ENCODE data around the gene RTN4RL1. TPM values are rescaled to one million over a fixed set of nuclear protein-coding genes. Genes with fewer than 3 reads are reported as not detected.
"Not testable (repeated sequence)": the region's sequence is repeated elsewhere in the genome, so short reads cannot be mapped to it uniquely, and the experiment has no call there.

The RTN4RL1 gene
- total RNA-seq, 2 donors from 2014 or later, result 0.15 to 0.36 TPM

- DNase-seq (no peak), ATAC-seq (no peak)
- intact Hi-C loops (cut with DNase I, micrococcal nuclease), result no loop called here
These were observed 8.6 kb downstream of the RTN4RL1 start for GRCh38 chr17:2016494-2016893.

GRCh38 chr17:2015314-2015713, 9.8 kb downstream of the RTN4RL1 start:
- ATAC-seq (no peak), DNase-seq (no peak)
- intact Hi-C loops (cut with DNase I, micrococcal nuclease), result no loop called here

GRCh38 chr17:2013994-2014317, 11.2 kb downstream of the RTN4RL1 start:
- DNase-seq, result no peak
- intact Hi-C loops (cut with DNase I, micrococcal nuclease), result no loop called here
- ATAC-seq, result no peak

GRCh38 chr17:2013220-2013993, 11.7 kb downstream of the RTN4RL1 start:
- intact Hi-C loops (cut with DNase I, micrococcal nuclease); ATAC-seq; DNase-seq: not testable (repeated sequence)

GRCh38 chr17:2012499-2012898, 12.6 kb downstream of the RTN4RL1 start:
- no peak for DNase-seq
- ATAC-seq, result no peak
- intact Hi-C loops (cut with DNase I, micrococcal nuclease), result no loop called here

- ATAC-seq (peak; percentile 24), DNase-seq (no peak)
- intact Hi-C loops (cut with DNase I, micrococcal nuclease), result no loop called here
These were observed 13.4 kb downstream of the RTN4RL1 start for GRCh38 chr17:2011411-2012371.

- intact Hi-C loops (cut with DNase I, micrococcal nuclease), result no loop called here
- no peak for DNase-seq
- ATAC-seq, result no peak
These were observed 15.4 kb downstream of the RTN4RL1 start for GRCh38 chr17:2009737-2010136.

- DNase-seq, result peak in 1 of 2 donors; percentile 41
- intact Hi-C loops (cut with DNase I, micrococcal nuclease), result no loop called here
- peak; percentile 98 for ATAC-seq
These were observed 16.6 kb downstream of the RTN4RL1 start for GRCh38 chr17:2008332-2009126.

- ATAC-seq (no peak), DNase-seq (no peak)
These were observed 20.6 kb downstream of the RTN4RL1 start for GRCh38 chr17:2004435-2004952.

GRCh38 chr17:2003525-2003924, 21.6 kb downstream of the RTN4RL1 start:
- intact Hi-C loops (cut with DNase I, micrococcal nuclease), result no loop called here
- ATAC-seq (no peak), DNase-seq (no peak)

More at GRCh38 chr17:2004435-2004952, 20.6 kb downstream of the RTN4RL1 start:
- intact Hi-C loops (cut with DNase I, micrococcal nuclease), result no loop called here

GRCh38 chr17:2002767-2003329, 22.3 kb downstream of the RTN4RL1 start:
- intact Hi-C loops (cut with DNase I, micrococcal nuclease), result no loop called here
- DNase-seq (no peak), ATAC-seq (no peak)

GRCh38 chr17:1999557-2000251, 25.4 kb downstream of the RTN4RL1 start:
- intact Hi-C loops (cut with DNase I, micrococcal nuclease), result no loop called here
- DNase-seq (peak; percentile 63 to 69), ATAC-seq (peak; percentile 79)

GRCh38 chr17:1997927-1998742, 27.0 kb downstream of the RTN4RL1 start:
- DNase-seq, result peak; percentile 63 to 88
- intact Hi-C loops (cut with DNase I, micrococcal nuclease), result no loop called here
- peak; percentile 82 for ATAC-seq

GRCh38 chr17:1997289-1997926, 27.7 kb downstream of the RTN4RL1 start:
- DNase-seq, result no peak
- ATAC-seq, result peak; percentile 38
- intact Hi-C loops (cut with DNase I, micrococcal nuclease), result no loop called here

GRCh38 chr17:1996800-1997288, 28.3 kb downstream of the RTN4RL1 start:
- intact Hi-C loops (cut with DNase I, micrococcal nuclease), result no loop called here
- DNase-seq, result no peak
- ATAC-seq, result no peak

- ATAC-seq, result no peak
- intact Hi-C loops (cut with DNase I, micrococcal nuclease), result no loop called here
- DNase-seq, result no peak
These were observed 29.0 kb downstream of the RTN4RL1 start for GRCh38 chr17:1995907-1996799.
